GM12875 (cell line): Measurements from ENCODE around the gene IL1B.

Experiments
- H3K4me3 ChIP-seq: one replicate; pipeline ENCODE4 v1.5.1; 2011; ENCODE audit warnings: low read depth, low read length, control low read depth
- CTCF ChIP-seq: IDR thresholded peaks from 2 replicates; pipeline ENCODE4 v1.5.1; 2011; ENCODE audit warnings: low read depth, mild to moderate bottlenecking, control low read depth, inconsistent platforms, low read length, moderate library complexity, borderline replicate concordance; ENCODE audit not compliant: insufficient read depth

IL1B gene

GRCh38 chr2:112880091-112880531, 43.5 kb upstream of the IL1B start:
- no peak for TF ChIP-seq CTCF

DNA sequence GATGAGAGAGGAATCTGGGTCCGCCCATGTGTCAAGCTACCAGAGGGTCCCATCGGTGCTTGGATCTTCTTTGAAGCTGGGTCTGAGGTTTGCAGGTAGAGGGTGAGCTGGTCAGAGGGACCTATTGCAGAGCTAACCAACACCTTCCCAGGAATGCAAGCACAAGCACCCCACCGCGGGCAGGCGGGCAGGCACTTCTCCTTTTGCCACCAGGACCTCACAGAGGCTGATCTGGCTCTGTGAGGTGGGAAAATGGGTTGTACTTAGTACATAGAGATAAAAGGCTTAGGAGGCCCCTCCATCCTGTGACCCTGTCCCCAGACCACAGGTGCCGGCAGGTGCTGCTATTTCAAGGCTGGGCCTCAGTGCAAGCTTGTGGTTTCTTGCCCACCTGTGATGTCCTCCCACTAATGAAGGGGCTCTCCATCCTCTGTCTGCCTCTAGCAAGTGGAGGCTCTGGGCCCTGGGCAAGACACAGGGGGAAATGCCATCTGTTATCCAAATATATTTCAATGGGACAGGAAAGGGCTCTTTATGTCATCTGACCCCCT, 43.0 kb upstream of the IL1B start:
- no peak for TF ChIP-seq CTCF
- no peak overlapping the region for H3K4me3 ChIP-seq

More at GRCh38 chr2:112880091-112880531, 43.5 kb upstream of the IL1B start:
- no peak overlapping the region for H3K4me3 ChIP-seq

DNA sequence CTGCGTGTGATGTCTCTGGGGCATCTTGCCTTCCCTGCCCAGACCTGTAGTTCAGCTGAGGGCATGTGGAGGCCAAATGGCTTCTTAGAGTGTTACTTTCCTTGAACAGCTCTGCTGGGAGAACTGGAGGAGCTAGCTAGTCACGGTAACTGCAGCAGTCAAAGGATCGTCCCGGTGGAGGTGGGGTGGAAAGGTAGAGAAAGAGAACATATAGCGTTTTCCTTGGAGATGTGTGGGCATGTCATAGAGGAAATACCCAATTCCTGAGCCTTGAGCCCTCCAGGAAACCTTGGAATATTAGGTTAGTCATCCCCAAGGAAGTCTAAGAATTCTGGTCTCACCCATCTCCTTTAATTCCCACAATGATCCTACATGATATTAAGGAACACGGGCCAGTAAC, 40.8 kb upstream of the IL1B start:
- H3K4me3 ChIP-seq, result no peak overlapping the region
- TF ChIP-seq CTCF, result no peak

DNA sequence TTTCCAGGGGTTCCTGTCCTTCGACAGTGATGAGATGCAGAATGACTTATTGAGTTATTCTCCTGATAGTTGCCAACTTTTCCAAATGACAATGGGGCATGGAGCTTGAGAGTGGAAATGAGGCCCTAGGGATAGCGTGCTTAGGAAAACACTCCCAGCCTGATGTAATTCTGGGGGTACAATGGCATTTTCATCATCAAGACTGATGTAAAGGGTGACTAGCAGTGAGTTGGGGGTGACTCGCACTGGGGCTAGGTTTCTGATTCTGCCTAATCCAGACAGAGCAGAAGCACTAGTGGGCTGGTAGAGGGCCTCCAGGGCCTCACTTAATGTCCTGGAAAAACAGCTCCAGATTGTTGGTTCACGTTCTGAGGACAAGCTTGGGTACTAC, 40.4 kb upstream of the IL1B start:
- no peak for TF ChIP-seq CTCF
- H3K4me3 ChIP-seq, result no peak overlapping the region

DNA sequence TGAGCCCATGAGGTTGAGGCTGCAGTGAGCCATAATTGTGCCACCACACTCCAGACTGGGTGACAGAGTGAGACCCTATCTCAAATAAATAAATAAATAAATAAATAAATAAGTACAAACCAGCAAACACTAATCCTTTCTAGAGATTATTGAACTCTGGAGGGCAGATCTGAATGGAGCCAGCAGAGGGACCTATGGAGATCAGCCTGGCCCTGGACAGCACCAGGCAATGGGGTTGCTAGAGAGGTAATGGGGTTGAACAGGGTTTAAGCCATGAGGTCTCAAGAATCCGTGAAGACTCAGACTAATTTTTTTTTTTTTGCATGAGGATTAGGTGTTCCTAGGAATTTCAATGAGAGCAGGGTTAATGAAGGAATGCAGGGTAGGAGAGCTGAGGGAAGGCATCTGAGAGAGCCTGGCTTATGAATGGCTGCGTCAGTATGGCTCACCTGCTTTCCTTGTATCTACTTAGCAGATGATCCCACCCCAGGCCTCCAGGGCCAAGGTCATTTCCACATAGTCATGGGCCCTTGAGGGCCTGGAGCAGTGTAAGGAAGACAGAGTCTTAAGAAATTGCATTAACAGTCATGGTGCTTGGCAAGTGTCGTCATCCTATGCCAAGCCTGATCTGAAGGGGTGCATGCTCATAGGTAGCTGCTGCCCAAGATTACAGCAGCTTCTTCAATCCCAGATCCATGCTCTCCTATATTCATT, 39.8 kb upstream of the IL1B start:
- TF ChIP-seq CTCF, result no peak
- H3K4me3 ChIP-seq, result no peak overlapping the region

DNA sequence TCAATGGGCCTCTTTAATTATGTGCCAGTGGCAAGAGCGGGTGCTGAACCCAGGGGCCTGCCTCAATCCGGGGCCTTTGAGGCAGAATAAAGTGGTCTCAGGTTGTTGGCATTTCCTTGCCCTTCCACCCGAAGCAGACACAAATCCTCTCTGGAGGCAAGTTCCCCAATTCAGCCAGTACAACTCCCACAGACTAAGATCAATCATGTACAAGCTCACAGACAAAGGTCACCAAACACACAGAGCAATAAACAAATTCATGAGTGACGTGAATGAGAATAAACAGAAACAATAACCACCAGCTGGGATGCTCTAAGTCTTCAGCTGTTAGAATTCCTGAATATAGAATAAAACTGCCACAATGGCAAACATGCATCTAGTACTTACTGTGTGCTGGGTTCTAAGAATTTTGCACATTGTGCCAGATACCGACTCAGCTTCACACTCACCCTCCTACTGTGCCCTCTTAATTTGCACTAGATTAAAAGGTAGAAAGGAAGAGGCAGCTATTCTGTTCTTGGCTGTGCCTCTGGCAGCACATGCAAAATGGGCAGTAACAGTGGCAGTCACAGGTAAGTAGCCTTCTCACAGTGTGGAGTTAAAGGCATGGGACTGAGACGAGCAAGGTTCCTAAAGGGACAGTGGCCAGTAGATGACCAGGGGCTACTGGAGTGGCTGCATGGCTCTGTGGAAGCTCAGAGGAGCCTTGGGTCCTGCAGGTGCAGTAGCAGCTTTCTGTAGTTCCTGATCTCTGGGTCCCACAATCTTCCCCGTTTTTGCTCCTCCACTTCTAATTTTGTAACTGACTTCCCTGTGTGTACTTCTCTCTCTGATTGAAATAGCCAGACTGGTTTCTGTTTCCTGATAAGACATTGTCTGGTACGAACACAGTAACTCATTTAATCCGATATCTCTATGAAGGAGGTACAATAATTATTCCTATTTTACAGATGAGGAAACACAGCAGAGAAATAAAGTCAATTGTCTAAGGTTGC, 34.6 kb upstream of the IL1B start:
- TF ChIP-seq CTCF, result no peak
- no peak overlapping the region for H3K4me3 ChIP-seq
